GM21367 (cell line): Measurements from ENCODE around the gene OTUD4.
A peak's percentile ranks its signal among the peaks of the same experiment; 100 is the strongest.
"Not testable (repeated sequence)": the region's sequence is repeated elsewhere in the genome, so short reads cannot be mapped to it uniquely, and the experiment has no call there.

ENCODE experiments used
- ATAC-seq: cut with Tn5 transposase; IDR thresholded peaks from one replicate; pipeline ENCODE4 v1.9.1; 2021; ENCODE audit not compliant: unreplicated experiment

OTUD4 gene, protein sequence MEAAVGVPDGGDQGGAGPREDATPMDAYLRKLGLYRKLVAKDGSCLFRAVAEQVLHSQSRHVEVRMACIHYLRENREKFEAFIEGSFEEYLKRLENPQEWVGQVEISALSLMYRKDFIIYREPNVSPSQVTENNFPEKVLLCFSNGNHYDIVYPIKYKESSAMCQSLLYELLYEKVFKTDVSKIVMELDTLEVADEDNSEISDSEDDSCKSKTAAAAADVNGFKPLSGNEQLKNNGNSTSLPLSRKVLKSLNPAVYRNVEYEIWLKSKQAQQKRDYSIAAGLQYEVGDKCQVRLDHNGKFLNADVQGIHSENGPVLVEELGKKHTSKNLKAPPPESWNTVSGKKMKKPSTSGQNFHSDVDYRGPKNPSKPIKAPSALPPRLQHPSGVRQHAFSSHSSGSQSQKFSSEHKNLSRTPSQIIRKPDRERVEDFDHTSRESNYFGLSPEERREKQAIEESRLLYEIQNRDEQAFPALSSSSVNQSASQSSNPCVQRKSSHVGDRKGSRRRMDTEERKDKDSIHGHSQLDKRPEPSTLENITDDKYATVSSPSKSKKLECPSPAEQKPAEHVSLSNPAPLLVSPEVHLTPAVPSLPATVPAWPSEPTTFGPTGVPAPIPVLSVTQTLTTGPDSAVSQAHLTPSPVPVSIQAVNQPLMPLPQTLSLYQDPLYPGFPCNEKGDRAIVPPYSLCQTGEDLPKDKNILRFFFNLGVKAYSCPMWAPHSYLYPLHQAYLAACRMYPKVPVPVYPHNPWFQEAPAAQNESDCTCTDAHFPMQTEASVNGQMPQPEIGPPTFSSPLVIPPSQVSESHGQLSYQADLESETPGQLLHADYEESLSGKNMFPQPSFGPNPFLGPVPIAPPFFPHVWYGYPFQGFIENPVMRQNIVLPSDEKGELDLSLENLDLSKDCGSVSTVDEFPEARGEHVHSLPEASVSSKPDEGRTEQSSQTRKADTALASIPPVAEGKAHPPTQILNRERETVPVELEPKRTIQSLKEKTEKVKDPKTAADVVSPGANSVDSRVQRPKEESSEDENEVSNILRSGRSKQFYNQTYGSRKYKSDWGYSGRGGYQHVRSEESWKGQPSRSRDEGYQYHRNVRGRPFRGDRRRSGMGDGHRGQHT

DNA sequence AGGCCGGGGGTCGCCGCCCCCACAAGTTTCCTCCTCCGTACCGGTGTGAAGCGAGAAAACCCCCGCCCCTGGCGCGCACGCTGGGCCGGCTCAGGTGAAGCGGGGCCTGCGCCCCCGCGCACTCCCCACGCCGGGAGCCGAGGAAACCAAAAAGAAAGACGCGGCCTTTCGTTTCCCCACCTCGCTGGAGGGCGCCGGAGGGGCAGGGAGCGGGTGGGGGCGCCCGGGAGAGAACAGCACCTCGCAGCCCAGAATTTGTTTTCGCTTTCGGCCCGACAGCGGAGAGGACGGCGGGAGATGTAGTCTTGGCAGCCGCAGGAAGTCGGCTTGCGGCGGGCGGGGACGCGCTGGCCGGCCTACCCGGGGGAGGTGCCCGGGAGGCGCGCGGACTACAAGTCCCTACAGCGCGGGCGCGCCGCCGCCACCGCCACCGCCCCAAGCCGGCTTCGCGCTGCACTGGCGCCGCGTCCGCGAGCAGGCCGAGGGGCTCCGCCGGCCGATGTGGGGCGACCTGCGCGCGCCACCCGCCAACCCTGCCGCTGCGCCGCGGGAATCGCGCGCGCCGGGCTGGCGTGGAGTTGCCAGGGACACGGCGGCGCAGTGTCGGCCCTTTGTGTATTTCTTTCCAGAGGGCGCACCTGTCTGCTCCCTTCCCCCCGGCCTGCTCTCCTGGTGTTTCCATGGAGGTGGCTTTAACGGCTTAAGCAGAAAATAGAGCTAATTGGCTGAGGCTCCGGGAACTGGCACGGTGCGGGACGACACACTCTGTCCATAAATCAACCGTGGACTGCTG lies at the start of gene OTUD4:
TSS of gene OTUD4 (minus strand) at position 292 of the 793 bp plus-strand sequence. CDS start 616 bp downstream, outside the sequence.
- peak; percentile 83 for ATAC-seq

DNA sequence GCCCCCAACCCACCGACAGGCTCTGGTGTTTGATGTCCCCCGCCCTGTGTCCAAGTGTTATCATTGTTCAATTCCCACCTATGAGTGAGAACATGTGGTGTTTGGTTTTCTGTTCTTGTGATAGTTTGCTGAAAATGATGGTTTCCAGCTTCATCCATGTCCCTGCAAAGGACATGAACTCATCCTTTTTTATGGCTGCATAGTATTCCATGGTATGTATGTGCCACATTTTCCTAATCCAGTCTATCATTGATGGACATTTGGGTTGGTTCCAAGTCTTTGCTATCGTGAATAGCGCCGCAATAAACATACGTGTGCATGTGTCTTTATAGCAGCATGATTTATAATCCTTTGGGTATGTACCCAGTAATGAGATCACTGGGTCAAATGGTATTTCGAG lies 42.8 kb upstream of the OTUD4 start:
- not testable (repeated sequence) for ATAC-seq

DNA sequence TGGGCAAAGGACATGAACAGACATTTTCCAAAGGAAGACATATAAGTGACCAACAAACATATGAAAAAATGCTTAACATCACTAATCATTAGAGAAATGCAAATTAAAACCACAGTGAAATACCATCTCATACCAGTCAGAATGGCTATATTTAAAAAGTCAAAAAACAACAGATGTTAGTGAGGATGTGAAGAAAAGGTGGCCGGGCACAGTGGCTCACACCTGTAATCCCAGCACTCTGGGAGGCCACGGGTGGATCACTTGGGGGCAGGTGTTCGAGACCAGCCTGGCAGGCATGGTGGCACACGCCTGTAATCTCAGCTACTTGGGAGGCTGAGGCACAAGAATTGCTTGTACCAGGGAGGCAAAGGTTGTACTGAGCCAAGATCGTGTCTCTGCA lies 41.1 kb upstream of the OTUD4 start:
- ATAC-seq = not testable (repeated sequence)

DNA sequence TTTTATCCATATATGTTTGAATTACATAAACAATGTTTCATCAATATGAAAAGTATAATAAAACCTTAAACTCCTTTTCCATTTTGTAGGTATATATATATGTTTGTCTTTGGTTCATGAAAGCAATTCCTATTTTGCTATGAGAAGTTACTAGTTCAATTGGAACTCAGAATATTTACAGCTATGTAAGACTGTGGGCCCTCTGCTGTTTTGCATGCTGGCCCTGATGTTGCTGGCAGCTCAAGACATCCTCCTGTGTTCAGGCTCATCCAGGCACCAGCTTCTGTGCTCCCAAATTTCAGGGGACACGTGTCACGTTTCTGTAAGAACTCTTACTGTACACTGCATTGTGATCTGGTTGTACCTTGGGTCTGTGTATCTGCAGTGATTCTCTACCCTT lies 38.7 kb upstream of the OTUD4 start:
- no peak for ATAC-seq

DNA sequence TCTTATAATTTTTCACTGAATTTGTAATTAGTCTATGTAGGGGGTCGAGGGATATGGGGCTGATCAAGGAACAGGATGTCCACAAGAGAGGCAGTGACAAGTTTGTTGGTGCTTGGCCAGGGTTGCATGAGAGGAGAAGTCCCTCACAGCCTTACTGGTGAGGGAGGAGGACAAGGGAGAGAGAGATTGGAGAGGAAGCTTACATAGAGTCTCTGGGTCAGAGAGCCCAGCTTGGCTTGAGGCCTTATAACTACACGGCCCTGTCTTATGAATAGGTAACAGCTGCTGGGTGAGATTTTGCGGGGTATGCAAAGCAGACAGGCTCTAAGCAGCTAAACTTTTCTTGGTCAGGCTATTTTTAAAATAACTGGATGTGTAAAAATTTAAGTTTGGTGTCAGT lies 37.9 kb upstream of the OTUD4 start:
- ATAC-seq = peak; percentile 88

DNA sequence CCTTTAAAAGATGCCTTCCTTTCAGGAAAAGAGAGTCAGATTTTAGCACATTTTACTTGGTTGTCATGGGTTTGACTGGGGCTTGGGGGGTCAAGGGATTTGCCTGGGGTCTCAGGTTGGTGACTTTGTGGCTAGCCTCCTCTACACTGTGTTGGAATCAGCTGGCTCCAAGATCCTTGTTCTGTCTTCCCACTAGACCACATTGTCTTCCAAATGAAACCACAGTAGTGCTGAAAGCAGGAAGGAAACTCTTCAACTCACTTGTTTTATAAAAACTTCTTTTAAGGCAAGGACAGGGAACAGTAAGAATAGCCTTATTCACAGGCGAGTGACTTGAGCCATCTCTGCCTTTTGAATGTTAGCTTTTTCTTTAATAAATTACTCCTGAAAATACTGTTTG lies 37.0 kb upstream of the OTUD4 start:
- no peak for ATAC-seq

DNA sequence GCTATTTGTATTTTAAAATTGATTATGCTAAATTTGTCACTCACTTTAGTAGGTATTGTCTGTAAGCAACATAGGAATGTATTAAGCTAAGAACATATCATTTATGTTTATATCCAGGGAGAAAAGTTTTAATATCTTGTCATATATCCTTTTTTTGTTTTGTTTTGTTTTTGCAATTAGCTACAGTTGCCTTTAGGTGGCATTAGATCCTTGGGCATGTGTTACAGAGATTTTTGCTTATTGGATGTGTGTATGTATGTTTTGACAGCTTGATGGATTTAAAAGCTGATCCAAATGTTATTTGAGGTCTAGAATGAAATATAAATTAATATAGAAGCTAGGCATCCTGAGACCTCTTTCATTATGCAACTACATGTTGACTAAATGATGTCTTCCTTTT lies 36.1 kb upstream of the OTUD4 start:
- ATAC-seq = no peak

DNA sequence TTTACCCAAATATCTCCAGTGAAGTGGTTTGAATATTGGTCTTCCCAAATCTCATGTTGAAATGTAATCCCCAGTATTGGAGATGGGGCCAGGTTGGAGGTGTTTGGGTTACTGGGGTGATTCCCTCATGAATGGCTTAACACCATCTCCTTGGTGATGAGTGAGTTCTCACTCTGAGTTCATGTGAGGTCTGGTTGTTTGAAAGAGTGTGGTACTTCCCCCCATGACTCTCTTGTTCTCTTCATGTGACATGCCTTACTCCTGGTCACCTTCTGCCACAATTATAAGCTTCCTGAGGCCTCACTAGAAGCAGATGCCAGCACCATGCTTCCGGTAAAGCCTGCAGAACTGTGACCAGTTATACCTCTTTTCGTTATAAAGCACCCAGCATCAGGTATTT lies 32.9 kb upstream of the OTUD4 start:
- no peak for ATAC-seq

DNA sequence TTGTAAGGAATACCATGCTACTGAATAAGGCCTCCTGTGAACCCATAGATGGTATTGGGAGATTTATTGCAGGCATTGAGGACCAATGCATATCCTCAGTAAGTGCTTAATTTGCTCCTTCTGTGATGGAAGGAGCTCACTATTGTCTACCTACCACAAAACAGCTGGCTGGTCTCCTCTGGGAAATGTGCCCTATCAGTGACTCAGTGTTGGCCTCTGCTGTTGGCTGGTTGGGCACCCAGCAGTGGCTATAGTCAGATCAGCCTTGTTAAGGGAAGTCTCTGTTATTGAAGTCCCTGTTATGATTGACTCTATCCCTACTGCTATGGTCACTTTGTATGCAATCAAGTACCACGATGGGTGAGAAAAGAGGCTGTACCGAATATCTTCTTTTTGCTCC lies 27.5 kb upstream of the OTUD4 start:
- no peak for ATAC-seq

DNA sequence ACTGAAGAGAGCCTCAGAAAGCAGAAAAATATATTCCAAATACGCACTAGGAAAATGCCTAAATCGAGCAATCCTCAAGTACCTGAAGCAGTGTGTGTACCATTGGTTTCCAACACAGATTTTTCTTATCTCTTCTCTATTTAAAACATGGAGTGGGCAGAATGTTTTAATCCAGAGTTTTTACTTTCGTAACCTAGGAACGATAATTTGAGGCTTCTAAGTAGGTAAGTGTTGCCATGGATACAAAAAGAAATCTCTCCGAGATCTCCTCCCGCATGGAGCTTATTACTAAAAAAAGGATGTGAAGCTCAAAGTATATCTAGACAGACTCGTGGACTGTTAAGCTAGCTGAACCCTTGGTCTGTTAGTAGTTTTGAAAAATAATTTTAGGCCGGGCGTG lies 23.0 kb upstream of the OTUD4 start:
- ATAC-seq = no peak

DNA sequence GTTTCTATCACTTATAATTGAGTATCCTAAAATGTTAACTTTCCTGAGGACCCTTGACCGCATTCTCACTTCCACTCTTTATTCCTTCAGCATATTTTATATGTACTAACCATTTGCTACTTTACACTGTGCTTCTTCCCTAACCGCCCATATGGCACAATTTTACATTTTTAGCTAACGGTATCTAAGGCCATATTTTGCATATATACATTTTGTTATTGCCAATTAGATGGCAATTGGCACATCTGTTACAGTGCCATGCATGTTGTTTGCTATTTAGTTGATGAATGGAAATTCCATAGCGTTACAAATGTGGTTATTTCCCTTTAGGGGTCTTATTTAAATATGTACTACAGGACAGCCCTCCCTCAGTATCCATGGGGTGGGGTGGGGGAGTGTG lies 20.0 kb upstream of the OTUD4 start:
- no peak for ATAC-seq

DNA sequence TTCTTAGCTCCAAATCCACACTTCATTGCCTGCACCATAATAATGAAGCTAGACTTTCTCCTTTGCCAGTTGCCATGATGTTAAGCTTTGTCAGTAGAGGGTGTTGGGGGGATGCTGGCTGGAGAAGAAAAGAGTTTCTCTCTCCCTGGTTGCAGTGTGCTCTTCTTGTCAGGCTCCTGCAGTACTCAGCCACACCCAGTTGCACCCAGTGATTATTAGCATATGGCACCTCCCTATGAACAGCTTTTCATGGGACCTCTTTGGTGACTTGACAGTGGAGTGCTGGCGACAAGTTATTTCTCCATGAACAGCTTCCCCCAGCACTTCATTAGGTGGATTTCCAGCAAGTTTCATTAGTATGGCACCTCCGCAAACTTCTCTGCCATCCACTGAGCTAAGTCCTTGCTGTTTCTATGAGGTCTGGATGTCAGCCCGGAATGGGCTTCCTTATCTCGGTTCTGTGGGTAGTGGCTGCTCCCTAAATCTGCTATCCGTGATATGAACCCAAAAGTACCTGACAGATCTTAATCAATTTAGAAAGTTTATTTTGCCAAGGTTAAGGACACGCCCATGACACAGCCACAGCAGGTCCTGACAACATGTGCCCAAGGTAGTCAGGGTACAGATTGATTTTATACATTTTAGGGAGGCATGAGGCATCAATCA lies 18.8 kb upstream of the OTUD4 start:
- no peak for ATAC-seq

DNA sequence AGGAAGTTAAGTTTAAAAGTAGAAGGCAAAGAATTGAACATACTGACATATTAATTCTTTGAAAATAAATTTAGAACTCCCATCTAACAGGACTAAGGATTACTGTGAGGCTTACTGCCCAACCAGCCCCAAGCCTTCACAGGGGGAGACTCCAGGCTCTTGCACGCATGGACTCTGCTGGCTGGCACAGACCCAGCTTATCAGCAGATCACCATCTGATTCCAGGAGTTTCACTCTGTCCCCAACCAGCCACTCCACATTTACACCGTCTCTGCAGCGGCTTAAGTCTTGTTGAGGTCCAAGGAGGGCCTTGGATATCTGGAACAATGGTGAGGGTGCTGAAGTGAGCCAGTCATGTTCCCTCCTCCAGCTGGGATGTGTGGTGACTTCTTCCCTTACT lies 16.4 kb upstream of the OTUD4 start:
- ATAC-seq = no peak

DNA sequence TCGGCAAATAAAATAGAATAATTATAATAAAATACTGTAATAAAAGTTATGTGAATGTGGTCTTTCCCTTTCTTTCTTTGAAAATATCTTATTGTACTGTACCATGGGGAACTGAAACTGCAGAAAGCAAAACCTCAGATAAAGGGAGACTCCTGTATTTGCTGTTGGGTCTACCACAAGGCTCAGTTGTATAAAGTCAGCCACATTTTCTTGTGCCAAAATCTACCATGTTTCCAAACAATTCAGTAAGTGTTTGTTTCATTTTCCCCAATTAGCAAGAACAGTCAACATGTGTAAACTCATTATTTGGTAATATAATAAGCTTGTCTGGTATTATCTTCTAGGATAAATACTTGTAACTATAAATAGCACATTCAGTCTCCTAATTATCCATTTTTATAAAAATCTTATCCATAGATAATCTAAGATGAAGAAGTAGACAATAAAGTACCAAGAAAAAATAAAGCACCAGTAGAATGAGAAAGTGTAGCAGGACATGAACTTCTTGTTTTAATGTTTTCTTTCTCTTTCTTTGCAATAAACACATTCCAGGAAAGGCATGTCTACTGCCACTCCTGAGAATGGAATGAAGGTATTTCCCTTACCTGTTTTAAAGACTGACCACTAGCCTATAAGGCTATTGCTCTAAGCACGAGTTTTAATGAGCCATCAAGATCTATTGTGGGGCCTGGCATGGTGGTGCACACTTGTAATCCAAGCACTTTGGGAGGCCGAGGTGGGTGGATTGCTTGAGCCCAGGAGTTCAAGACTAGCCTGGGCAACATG lies 15.0 kb upstream of the OTUD4 start:
- ATAC-seq = peak; percentile 88

DNA sequence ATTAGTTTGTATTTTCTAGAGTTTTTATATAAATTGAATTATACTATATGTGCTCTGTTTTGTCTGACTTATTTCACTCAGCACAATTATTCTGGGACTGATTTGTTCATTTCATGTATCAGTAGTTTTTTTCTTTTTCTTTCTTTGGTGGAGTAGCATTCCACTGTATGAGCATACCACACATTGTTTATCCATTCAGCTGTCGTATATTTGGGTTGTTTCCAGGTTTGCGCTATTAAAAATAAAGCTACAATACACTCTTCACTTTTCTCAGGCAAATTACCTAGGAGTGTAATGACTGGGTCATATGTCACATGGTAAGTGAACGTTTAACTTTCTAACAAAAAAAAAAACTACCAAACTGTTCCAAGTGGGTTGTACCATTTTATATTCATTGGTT lies 9.6 kb upstream of the OTUD4 start:
- no peak for ATAC-seq

DNA sequence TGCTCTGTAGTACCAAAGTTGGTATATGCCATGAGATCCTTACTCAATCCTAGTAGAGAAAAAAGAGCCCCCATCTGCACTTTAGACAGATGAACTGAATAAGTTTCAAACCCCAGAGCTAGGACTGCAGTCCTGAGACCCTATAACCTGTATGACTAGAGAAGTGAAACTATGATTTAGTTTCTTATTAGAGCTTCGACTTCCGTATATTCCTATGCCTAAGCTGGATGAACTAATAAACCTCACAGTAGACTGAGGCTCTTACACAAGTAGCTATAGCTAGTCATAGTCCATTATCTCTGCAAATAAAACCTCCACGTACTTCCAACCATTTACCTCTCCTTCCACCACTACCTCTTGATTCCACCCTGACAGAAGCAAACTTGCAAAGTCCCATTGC lies 6.3 kb upstream of the OTUD4 start:
- ATAC-seq = peak; percentile 91

DNA sequence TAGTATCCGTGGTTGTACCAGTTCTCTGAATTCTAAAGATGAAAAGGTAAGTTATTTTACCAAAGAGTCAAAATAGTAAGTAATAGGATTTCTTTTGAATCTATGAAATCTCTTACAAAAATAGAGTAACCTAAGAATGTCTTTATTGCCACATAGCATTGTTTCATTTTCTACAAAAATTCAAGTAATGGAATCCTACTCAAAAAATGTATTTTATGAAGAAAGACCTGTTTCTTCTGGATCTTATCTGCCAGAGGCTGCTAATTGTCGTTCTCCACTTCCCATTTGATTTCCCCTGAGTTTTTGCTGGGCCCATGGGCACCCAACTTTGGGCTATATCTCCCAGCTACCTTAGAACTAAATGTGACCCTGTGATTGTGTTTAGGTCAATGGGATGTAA lies 3.2 kb upstream of the OTUD4 start:
- ATAC-seq = no peak

DNA sequence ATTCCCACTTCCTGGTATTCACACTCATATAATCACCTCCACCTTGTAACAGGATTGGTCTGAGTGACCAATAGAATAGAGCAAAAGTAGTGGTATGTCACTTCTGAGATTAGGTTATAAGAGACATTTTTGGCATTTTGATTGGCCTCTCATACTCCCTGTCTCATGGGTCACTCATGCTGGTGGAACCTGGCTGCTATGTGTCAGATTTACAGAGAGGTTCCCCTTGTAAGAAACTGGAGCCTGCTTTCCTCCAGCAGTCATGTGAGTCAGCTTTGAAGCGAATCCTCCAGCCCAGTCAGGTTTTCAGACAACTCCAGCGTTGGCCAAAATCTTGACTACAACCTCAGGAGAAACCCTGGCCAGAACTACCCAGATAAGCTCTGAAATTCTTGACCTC lies 2.6 kb upstream of the OTUD4 start:
- ATAC-seq = no peak

DNA sequence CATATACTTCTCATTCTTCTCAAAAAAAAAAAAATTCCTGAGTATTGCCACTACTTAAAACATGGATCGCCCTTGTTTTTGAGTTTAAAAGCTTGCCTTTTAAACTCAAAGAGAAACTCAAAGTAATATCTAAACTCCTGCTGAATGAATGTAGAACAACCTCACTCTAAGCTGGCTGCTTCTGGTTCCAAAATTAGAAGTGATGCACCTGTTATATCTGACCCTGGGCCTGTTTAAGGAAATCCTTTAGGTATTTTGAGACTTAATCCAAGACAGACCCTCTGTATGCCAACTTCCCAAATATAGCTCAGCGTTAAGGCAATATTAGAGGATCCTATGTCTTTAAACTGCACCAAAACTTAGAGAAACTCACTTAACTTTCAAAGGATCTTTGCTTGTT lies 1.8 kb upstream of the OTUD4 start:
- ATAC-seq = no peak

DNA sequence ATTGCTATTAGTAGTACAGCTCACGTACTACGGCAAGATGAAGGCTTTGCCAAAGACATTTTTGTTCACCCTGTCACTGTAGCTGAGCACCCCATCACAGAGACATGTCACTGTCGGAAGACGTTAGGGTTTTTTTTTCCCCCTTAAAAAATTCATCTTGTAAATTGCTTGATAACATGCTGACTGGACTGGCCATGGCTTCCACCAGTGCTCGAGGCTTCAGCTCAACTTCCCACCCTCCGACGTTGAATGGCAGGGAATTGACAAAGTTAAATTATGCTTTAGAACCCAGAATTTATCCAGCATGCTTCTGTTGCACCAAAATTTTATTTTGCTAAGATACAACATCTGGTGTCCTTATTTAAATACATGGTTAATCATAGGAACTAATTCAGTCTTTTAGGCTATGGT lies 707 bp upstream of the OTUD4 start:
- ATAC-seq = no peak
